Skeletal muscle satellite cell (primary cell): ENCODE results near the gene HIVEP3.
A peak's percentile ranks its signal among the peaks of the same experiment; 100 is the strongest.

Experiments used
- H3K27me3 ChIP-seq: 2 replicates; pipeline ENCODE4 v1.7.0; 2013; ENCODE audit warnings: low read length; ENCODE audit not compliant: control insufficient read depth, insufficient read depth
- H3K36me3 ChIP-seq: 2 replicates; pipeline ENCODE4 v1.7.0; 2013; ENCODE audit warnings: mild to moderate bottlenecking, control low read depth, low read length; ENCODE audit not compliant: insufficient read depth
- H3K4me1 ChIP-seq: 2 replicates; pipeline ENCODE4 v1.7.0; 2013; ENCODE audit warnings: low read length; ENCODE audit not compliant: control insufficient read depth, insufficient read depth
- H3K4me2 ChIP-seq: 2 replicates; pipeline ENCODE4 v1.7.0; 2013; ENCODE audit warnings: mild to moderate bottlenecking, low read length
- H3K4me3 ChIP-seq: 2 replicates; pipeline ENCODE4 v1.7.0; 2013; ENCODE audit warnings: low read length
- H3K9ac ChIP-seq: 2 replicates; pipeline ENCODE4 v1.7.0; 2013; ENCODE audit warnings: mild to moderate bottlenecking, low read depth, low read length, moderate library complexity
- H3K9me3 ChIP-seq: replicated peaks from 2 replicates; pipeline ENCODE4 v1.7.0; 2013; ENCODE audit warnings: mild to moderate bottlenecking, control low read depth, low read length

Gene HIVEP3

GRCh38 chr1:41620365-41621169 is 298.2 kb downstream of the HIVEP3 start:
- H3K4me3 ChIP-seq, result no peak overlapping the region
- H3K9me3 ChIP-seq, result no peaks in the 10 kb centered on the region
- peaks cover 32% of the 10 kb centered on the region for H3K4me1 ChIP-seq
- no peak overlapping the region for H3K4me2 ChIP-seq
- no peak overlapping the region for H3K9ac ChIP-seq
- no peaks in the 10 kb centered on the region for H3K27me3 ChIP-seq
- H3K36me3 ChIP-seq, result no peaks in the 10 kb centered on the region

GRCh38 chr1:41619511-41620364 is 299.0 kb downstream of the HIVEP3 start:
- no peaks in the 10 kb centered on the region for H3K36me3 ChIP-seq
- no peak overlapping the region for H3K4me3 ChIP-seq
- H3K4me1 ChIP-seq, result peaks cover 33% of the 10 kb centered on the region
- no peak overlapping the region for H3K4me2 ChIP-seq
- H3K9me3 ChIP-seq, result no peaks in the 10 kb centered on the region
- no peaks in the 10 kb centered on the region for H3K27me3 ChIP-seq
- H3K9ac ChIP-seq, result no peak overlapping the region

GRCh38 chr1:41618871-41619270 is 299.9 kb downstream of the HIVEP3 start:
- Histone ChIP-seq H3K4me3 (no peak overlapping the region), H3K27me3 (no peaks in the 10 kb centered on the region), H3K9ac (no peak overlapping the region), H3K4me1 (peaks cover 42% of the 10 kb centered on the region), H3K4me2 (no peak overlapping the region), H3K36me3 (no peaks in the 10 kb centered on the region), H3K9me3 (no peaks in the 10 kb centered on the region)

- Histone ChIP-seq H3K4me1 (peaks cover 41% of the 10 kb centered on the region), H3K4me2 (peak overlapping the region; percentile 49), H3K36me3 (no peaks in the 10 kb centered on the region), H3K9me3 (no peaks in the 10 kb centered on the region), H3K9ac (no peak overlapping the region), H3K4me3 (no peak overlapping the region), H3K27me3 (no peaks in the 10 kb centered on the region)
These were observed 300.5 kb downstream of the HIVEP3 start for GRCh38 chr1:41618066-41618825.

- Histone ChIP-seq H3K4me2 (no peak overlapping the region), H3K4me3 (no peak overlapping the region), H3K36me3 (no peaks in the 10 kb centered on the region), H3K27me3 (no peaks in the 10 kb centered on the region), H3K4me1 (peaks cover 35% of the 10 kb centered on the region), H3K9me3 (no peaks in the 10 kb centered on the region), H3K9ac (no peak overlapping the region)
These were observed 301.4 kb downstream of the HIVEP3 start for GRCh38 chr1:41617336-41617735.

- Histone ChIP-seq H3K9ac (no peak overlapping the region), H3K4me3 (no peak overlapping the region), H3K4me2 (no peak overlapping the region), H3K9me3 (no peaks in the 10 kb centered on the region), H3K36me3 (no peaks in the 10 kb centered on the region), H3K4me1 (peaks cover 28% of the 10 kb centered on the region), H3K27me3 (no peaks in the 10 kb centered on the region)
These were observed 302.2 kb downstream of the HIVEP3 start for GRCh38 chr1:41616563-41616962.

- Histone ChIP-seq H3K9me3 (no peaks in the 10 kb centered on the region), H3K36me3 (no peaks in the 10 kb centered on the region)
These were observed 302.7 kb downstream of the HIVEP3 start for GRCh38 chr1:41615981-41616380.

GRCh38 chr1:41615316-41615715 is 303.4 kb downstream of the HIVEP3 start:
- Histone ChIP-seq H3K27me3 (no peaks in the 10 kb centered on the region), H3K9me3 (no peaks in the 10 kb centered on the region), H3K4me2 (no peak overlapping the region), H3K4me3 (no peak overlapping the region), H3K4me1 (peaks cover 28% of the 10 kb centered on the region), H3K9ac (no peak overlapping the region), H3K36me3 (no peaks in the 10 kb centered on the region)

More at GRCh38 chr1:41615981-41616380, 302.7 kb downstream of the HIVEP3 start:
- H3K4me3 ChIP-seq, result no peak overlapping the region
- H3K27me3 ChIP-seq, result no peaks in the 10 kb centered on the region
- no peak overlapping the region for H3K4me2 ChIP-seq
- H3K9ac ChIP-seq, result no peak overlapping the region
- H3K4me1 ChIP-seq, result peaks cover 28% of the 10 kb centered on the region

- no peaks in the 10 kb centered on the region for H3K9me3 ChIP-seq
- no peak overlapping the region for H3K4me2 ChIP-seq
- no peaks in the 10 kb centered on the region for H3K36me3 ChIP-seq
- H3K4me3 ChIP-seq, result no peak overlapping the region
- peaks cover 28% of the 10 kb centered on the region for H3K4me1 ChIP-seq
- no peak overlapping the region for H3K9ac ChIP-seq
- no peaks in the 10 kb centered on the region for H3K27me3 ChIP-seq
These were observed 303.9 kb downstream of the HIVEP3 start for GRCh38 chr1:41614818-41615217.

- H3K9ac ChIP-seq, result no peak overlapping the region
- H3K9me3 ChIP-seq, result no peaks in the 10 kb centered on the region
- no peaks in the 10 kb centered on the region for H3K36me3 ChIP-seq
- H3K4me1 ChIP-seq, result peaks cover 28% of the 10 kb centered on the region
- peak overlapping the region; percentile 3 for H3K4me2 ChIP-seq
- no peak overlapping the region for H3K4me3 ChIP-seq
- no peaks in the 10 kb centered on the region for H3K27me3 ChIP-seq
These were observed 304.8 kb downstream of the HIVEP3 start for GRCh38 chr1:41613689-41614574.
